Measurements from ENCODE around the gene CCDC82. TPM values are rescaled to one million over a fixed set of nuclear protein-coding genes. Genes with fewer than 3 reads are reported as not detected.

The CCDC82 gene
- total and polyA plus RNA-seq, 12 donors: 9.1 to 33.7 (median 13.1) TPM

GRCh38 chr11:96306071-96306470 is 83.6 kb downstream of the CCDC82 start:
- DNase-seq (no peak), ATAC-seq (no peak)
- intact Hi-C loops (cut with DNase I): loop anchor here in 2 of 10 donors (5.0 kb wide), 2 partner anchors 36 to 49 kb away; partner anchors contain the start of gene MAML2 (in 1 of the 2)
- H3K9me3 ChIP-seq: no peaks in the 10 kb centered on the region
- WGBS, 2 donors: 62 to 64% methylated on average over 1 of the region's 1 CpG
- H3K27me3 ChIP-seq: no peaks in the 10 kb centered on the region
- H3K27ac ChIP-seq: peak overlapping the region in 9 of 10 donors; percentile 68 to 89 (median 80)
- H3K36me3 ChIP-seq: no peaks in the 10 kb centered on the region
- TF ChIP-seq CTCF (IDR thresholded peaks at IDR 0.05): no peak
- H3K4me3 ChIP-seq: peak overlapping the region in 3 of 10 donors; percentile 34 to 44 (median 43)
- peaks cover 3 to 95% (median 71%) of the 10 kb centered on the region in 9 donors for H3K4me1 ChIP-seq

- DNase-seq (no peak), ATAC-seq (no peak)
- intact Hi-C loops (cut with DNase I): loop anchor here in 2 of 10 donors (5.0 kb wide), 2 partner anchors 37 to 38 kb away; partner anchors contain the start of gene MAML2 (in 1 of the 2)
- Histone ChIP-seq H3K4me1 (peaks cover 3 to 91% (median 62%) of the 10 kb centered on the region in 9 donors), H3K27me3 (no peaks in the 10 kb centered on the region), H3K36me3 (no peaks in the 10 kb centered on the region), H3K27ac (peak overlapping the region in 6 of 10 donors; percentile 39 to 59 (median 50)), H3K4me3 (no peak overlapping the region), H3K9me3 (no peaks in the 10 kb centered on the region)
- TF ChIP-seq CTCF (IDR thresholded peaks at IDR 0.05): no peak
- WGBS, 2 donors: 58 to 62% methylated on average over 3 of the region's 3 CpGs
These were observed 85.7 kb downstream of the CCDC82 start for GRCh38 chr11:96303980-96304379.

- Histone ChIP-seq H3K4me3 (no peak overlapping the region), H3K27me3 (no peaks in the 10 kb centered on the region), H3K27ac (peak overlapping the region in 5 of 10 donors; percentile 39 to 59 (median 51)), H3K4me1 (peaks cover 3 to 82% (median 52%) of the 10 kb centered on the region in 9 donors), H3K9me3 (no peaks in the 10 kb centered on the region), H3K36me3 (peaks cover 0 to 2% (median 0%) of the 10 kb centered on the region in 9 donors)
- intact Hi-C loops (cut with DNase I): loop anchor here in 2 of 10 donors (5.0 kb wide), 2 partner anchors 36 to 39 kb away; partner anchors contain the start of gene MAML2 (in 1 of the 2)
- ATAC-seq: peak in 1 of 8 donors; percentile 34
- DNase-seq: no peak
- 54 to 63% methylated on average over 1 of the region's 1 CpG for WGBS, 2 donors
- TF ChIP-seq CTCF (IDR thresholded peaks at IDR 0.05): no peak
These were observed 86.6 kb downstream of the CCDC82 start for GRCh38 chr11:96303064-96303463.

Small RNA genes within 50 kb of the gene (microRNA-seq; reads per million reads assigned to microRNA genes)
- gene MIR1260B: 0 reads per million in 2 donors

Other genes with a start within 250 kb of the CCDC82 start
- 1 to 10 TPM; 2.9 to 6.1 (median 4.5) TPM for gene MAML2, start 46.7 kb downstream of the CCDC82 start, total RNA-seq
- 1 to 10 TPM; 1.3 to 1.9 TPM for gene MAML2, start 46.7 kb downstream of the CCDC82 start, polyA plus RNA-seq
- 1 to 10 TPM; 4.7 to 7.5 (median 6.1) TPM for gene JRKL, start 101 bp upstream of the CCDC82 start, total RNA-seq
- 1 to 10 TPM; 3.4 to 3.9 TPM for gene JRKL, start 101 bp upstream of the CCDC82 start, polyA plus RNA-seq

Data from heart right ventricle (tissue), 16 donors.